Right hindlimb (tissue), 1 donor: ENCODE results near the gene LONRF3.
A peak's percentile ranks its signal among the peaks of the same experiment; 100 is the strongest.

Source experiments
- DNase-seq: peaks from one replicate; pipeline ENCODE4 v3.0.0-alpha.2; 2018

Gene LONRF3

GRCh38 chrX:119041175-119041574 is 66.8 kb downstream of the LONRF3 start:
- peak; percentile 24 for DNase-seq

GRCh38 chrX:119042040-119042439 is 67.6 kb downstream of the LONRF3 start:
- no peak for DNase-seq

- DNase-seq: no peak
These were observed 68.6 kb downstream of the LONRF3 start for GRCh38 chrX:119042996-119043395.

- DNase-seq: no peak
These were observed 71.5 kb downstream of the LONRF3 start for GRCh38 chrX:119045884-119046283.

- no peak for DNase-seq
These were observed 81.3 kb downstream of the LONRF3 start for GRCh38 chrX:119055687-119056086.

GRCh38 chrX:119062750-119063374 is 88.4 kb downstream of the LONRF3 start:
- no peak for DNase-seq

GRCh38 chrX:119063428-119063827 is 89.0 kb downstream of the LONRF3 start:
- no peak for DNase-seq

- peak; percentile 41 for DNase-seq
These were observed 92.8 kb downstream of the LONRF3 start for GRCh38 chrX:119067023-119067739.
